SK-N-SH (cell line): ENCODE measurements around the gene COMMD10. TPM values are rescaled to one million over a fixed set of nuclear protein-coding genes. Genes with fewer than 3 reads are reported as not detected.

Source experiments
- CTCF ChIA-PET: fragments of 300-600, 350-600 bp; formaldehyde crosslinking; extraction: SDS; loops from one replicate; lab custom pipeline; 2021; lab: Yijun Ruan, JAX
- POLR2A ChIA-PET: fragments of 350-600 bp; sonication (Branson Sonifier 250); formaldehyde crosslinking; extraction: SDS; loops from one replicate; lab custom pipeline; 2020; ENCODE audit warnings: antibody characterized with exemption, inconsistent platforms; lab: Yijun Ruan, JAX
- DNase-seq: peaks from one replicate; pipeline ENCODE4 v3.0.0; 2012
- H2AFZ ChIP-seq: fragments of 200-600 bp; sonication (generic); 2 replicates; pipeline ENCODE4 v1.8.1; 2016; ENCODE audit warnings: antibody characterized with exemption, mild to moderate bottlenecking, low read depth
- H3F3A ChIP-seq: fragments of 200-600 bp; sonication (generic); replicated peaks from 2 replicates; pipeline ENCODE3; 2016; ENCODE audit warnings: antibody characterized with exemption, mild to moderate bottlenecking; ENCODE audit not compliant: insufficient read depth
- H3K27ac ChIP-seq, 2 experiments: fragments of 200-500 bp in 1 of 2; fragments of 200-600 bp in 1 of 2; sonication (Bioruptor generic) in 1 of 2; sonication (generic), shearing (Covaris generic) in 1 of 2; 2 replicates each; pipeline versions ENCODE4 v1.5.1 to v1.6.1; 2014 to 2016; ENCODE audit warnings: low read depth in 2 of 2, inconsistent platforms in 1 of 2, low read length in 1 of 2, mild to moderate bottlenecking in 1 of 2, mixed read lengths in 1 of 2
- H3K27me3 ChIP-seq: fragments of 200-600 bp; sonication (generic), shearing (Covaris generic); 2 replicates; pipeline ENCODE4 v1.6.1; 2016; ENCODE audit warnings: mixed run types; ENCODE audit not compliant: insufficient read depth
- H3K36me3 ChIP-seq, 2 experiments: fragments of 200-500 bp in 1 of 2; fragments of 200-600 bp in 1 of 2; sonication (Bioruptor generic) in 1 of 2; sonication (generic) in 1 of 2; replicated peaks in 1 of 2; 2 replicates each; pipeline versions ENCODE3 to v1.5.1; 2014 to 2016; ENCODE audit warnings: low read length in 1 of 2, mild to moderate bottlenecking in 1 of 2; ENCODE audit not compliant: insufficient read depth in 2 of 2, control insufficient read depth in 1 of 2
- H3K4me1 ChIP-seq, 2 experiments: fragments of 200-500 bp in 1 of 2; fragments of 200-600 bp in 1 of 2; sonication (Bioruptor generic) in 1 of 2; sonication (generic), shearing (Covaris generic) in 1 of 2; 2 replicates each; pipeline versions ENCODE4 v1.5.1 to v1.6.1; 2014 to 2016; ENCODE audit warnings: low read depth in 1 of 2, low read length in 1 of 2, mixed run types in 1 of 2; ENCODE audit not compliant: insufficient read depth in 2 of 2, control insufficient read depth in 1 of 2
- H3K4me2 ChIP-seq: fragments of 200-600 bp; sonication (generic), shearing (Covaris generic); 2 replicates; pipeline ENCODE4 v1.6.1; 2017; ENCODE audit warnings: mixed run types
- H3K4me3 ChIP-seq, 2 experiments: fragments of 200-500 bp in 1 of 2; fragments of 200-600 bp in 1 of 2; sonication (Bioruptor generic) in 1 of 2; sonication (generic), shearing (Covaris generic) in 1 of 2; 2 replicates each; pipeline versions ENCODE4 v1.5.1 to v1.8.1; 2014 to 2016; ENCODE audit warnings: low read depth in 2 of 2, inconsistent platforms in 1 of 2, low read length in 1 of 2, mild to moderate bottlenecking in 1 of 2, mixed read lengths in 1 of 2, moderate library complexity in 1 of 2
- H3K79me2 ChIP-seq: fragments of 200-600 bp; sonication (generic); 2 replicates; pipeline ENCODE4 v1.8.1; 2017; ENCODE audit warnings: mild to moderate bottlenecking; ENCODE audit not compliant: insufficient read depth
- H3K9ac ChIP-seq: fragments of 200-600 bp; sonication (generic); 2 replicates; pipeline ENCODE4 v1.6.1; 2017; ENCODE audit warnings: mixed run types
- H3K9me2 ChIP-seq: fragments of 200-600 bp; sonication (generic); 2 replicates; pipeline ENCODE4 v1.6.1; 2017; ENCODE audit warnings: mixed run types
- H3K9me3 ChIP-seq: fragments of 200-600 bp; sonication (generic); 2 replicates; pipeline ENCODE4 v1.6.1; 2017; ENCODE audit warnings: mixed run types, mild to moderate bottlenecking, moderate library complexity
- H4K20me1 ChIP-seq: fragments of 200-600 bp; sonication (generic); 2 replicates; pipeline ENCODE4 v1.6.1; 2017; ENCODE audit warnings: mild to moderate bottlenecking, mixed run types; ENCODE audit not compliant: insufficient read depth
- CHD2 ChIP-seq: fragments of 150-350 bp; IDR thresholded peaks from 2 replicates; pipeline ENCODE4 v1.6.1; 2018; ENCODE audit warnings: low read length; ENCODE audit not compliant: partially characterized antibody
- CTCF ChIP-seq: fragments of 200-600 bp; sonication (generic); IDR thresholded peaks from 2 replicates; pipeline ENCODE4 v1.6.1; 2017; ENCODE audit warnings: antibody characterized with exemption, mild to moderate bottlenecking, moderate library complexity
- FOSL2 ChIP-seq: IDR thresholded peaks from 2 replicates; pipeline ENCODE4 v1.4.0; 2012; ENCODE audit warnings: low read depth, mild to moderate bottlenecking, moderate library complexity, borderline replicate concordance
- FOXJ3 ChIP-seq: sonication (generic); formaldehyde crosslinking; IDR thresholded peaks from 2 replicates; pipeline ENCODE4 v1.5.1; 2020; ENCODE audit warnings: mild to moderate bottlenecking, missing genetic modification reagents
- FOXM1 ChIP-seq: IDR thresholded peaks from 2 replicates; pipeline ENCODE4 v1.4.0; 2012; ENCODE audit warnings: low read depth, mild to moderate bottlenecking
- GABPA ChIP-seq: IDR thresholded peaks from 2 replicates; pipeline ENCODE4 v1.4.0; 2012; ENCODE audit warnings: low read depth, mild to moderate bottlenecking
- GATA2 ChIP-seq: sonication (generic); formaldehyde crosslinking; IDR thresholded peaks from 2 replicates; pipeline ENCODE4 v1.5.0; 2020; ENCODE audit warnings: mild to moderate bottlenecking, missing genetic modification reagents
- IRF3 ChIP-seq: fragments of 150-350 bp; IDR thresholded peaks from 2 replicates; pipeline ENCODE4 v1.6.1; 2016; ENCODE audit warnings: mild to moderate bottlenecking, low read depth, low read length
- MEF2A ChIP-seq: IDR thresholded peaks from 2 replicates; pipeline ENCODE4 v1.4.0; 2012; ENCODE audit warnings: low read depth, borderline replicate concordance
- MXI1 ChIP-seq: IDR thresholded peaks from 2 replicates; pipeline ENCODE4 v1.6.1; 2012; ENCODE audit warnings: mild to moderate bottlenecking, low read depth, low read length, improper control_type of control experiment
- NRF1 ChIP-seq: IDR thresholded peaks from 2 replicates; pipeline ENCODE4 v1.6.1; 2012; ENCODE audit warnings: low read depth, mild to moderate bottlenecking, low read length
- RCOR1 ChIP-seq: fragments of 150-350 bp; IDR thresholded peaks from 2 replicates; pipeline ENCODE4 v1.6.1; 2017; ENCODE audit warnings: antibody characterized with exemption, low read length
- REST ChIP-seq: IDR thresholded peaks from 2 replicates; pipeline ENCODE4 v1.6.1; 2012; ENCODE audit warnings: mild to moderate bottlenecking, low read depth, low read length, moderate library complexity
- RXRA ChIP-seq: IDR thresholded peaks from 2 replicates; pipeline ENCODE4 v1.4.0; 2012; ENCODE audit warnings: low read depth, mild to moderate bottlenecking, borderline replicate concordance
- SIN3A ChIP-seq: IDR thresholded peaks from 2 replicates; pipeline ENCODE4 v1.6.1; 2012; ENCODE audit warnings: low read depth, mild to moderate bottlenecking, low read length, moderate library complexity, borderline replicate concordance
- SMC3 ChIP-seq: IDR thresholded peaks from 2 replicates; pipeline ENCODE4 v1.6.1; 2012; ENCODE audit warnings: low read depth, low read length, improper control_type of control experiment
- TAF1 ChIP-seq: IDR thresholded peaks from 2 replicates; pipeline ENCODE4 v1.6.1; 2012; ENCODE audit warnings: low read depth, mild to moderate bottlenecking, low read length, moderate library complexity, borderline replicate concordance
- USF1 ChIP-seq: IDR thresholded peaks from 2 replicates; pipeline ENCODE4 v1.4.0; 2012; ENCODE audit warnings: low read depth, borderline replicate concordance
- USF2 ChIP-seq: fragments of 150-350 bp; IDR thresholded peaks from 2 replicates; pipeline ENCODE4 v1.6.1; 2017; ENCODE audit warnings: antibody characterized with exemption, low read length, low read depth, borderline replicate concordance
- YY1 ChIP-seq: IDR thresholded peaks from 2 replicates; pipeline ENCODE4 v1.4.0; 2012; ENCODE audit warnings: low read depth, mild to moderate bottlenecking
- WGBS: methylation state at CpG from one replicate; pipeline ENCODE4 v1.1.6; 2017; ENCODE audit warnings: low lambda C conversion rate; 5-methylcytosine and 5-hydroxymethylcytosine counted together
- polyA plus RNA-seq, 3 experiments: library from polyadenylated mRNA; depleted of rRNA; stranded (reverse); fragments of >200 nt; gene quantifications; 2 replicates each; pipeline ENCODE4 v1.2.3, GENCODE V29; 2012

COMMD10 gene
- 9.4 and 13.6 TPM in 2 replicates for polyA plus RNA-seq (2012; rRNA removed)
- polyA plus RNA-seq (2012; cell fraction: cytosol; rRNA removed) = 18.8 and 21.4 TPM in 2 replicates
- 3.7 and 11.5 TPM in 2 replicates for polyA plus RNA-seq (2012; cell fraction: nucleus; rRNA removed)

GRCh38 chr5:116084871-116085715 lies at the start of gene COMMD10:
Gene COMMD10 (plus strand): TSS chr5:116085025.
- H3K9ac ChIP-seq = peak within 1 kb of the TSS; percentile 86
- H3K9me3 ChIP-seq = no peaks in the 10 kb centered on the region
- H3K36me3 ChIP-seq = peaks cover 0 to 14% of the 10 kb centered on the region in 2 experiments
- peak within 1 kb of the TSS; percentile 99 for H2AFZ ChIP-seq
- H3K27ac ChIP-seq = peak within 1 kb of the TSS; percentile 64 to 88
- peaks cover 41% of the 10 kb centered on the region for H3K79me2 ChIP-seq
- H3F3A ChIP-seq = no peaks in the 10 kb centered on the region
- H3K4me3 ChIP-seq = peak within 1 kb of the TSS; percentile 69 to 84
- peaks cover 0 to 12% of the 10 kb centered on the region in 2 experiments; a peak in 2 of 4 replicates for H3K4me1 ChIP-seq
- H4K20me1 ChIP-seq = no peaks in the 10 kb centered on the region
- peak within 1 kb of the TSS; percentile 81 for H3K4me2 ChIP-seq
- H3K27me3 ChIP-seq = no peaks in the 10 kb centered on the region
- under 1% methylated on average over 19 of the region's 65 CpGs for WGBS
- DNase-seq = peak; percentile 86
- no peaks in the 10 kb centered on the region for H3K9me2 ChIP-seq
- ChIA-PET CTCF (interaction anchor here (1.1 to 1.5 kb wide), 3 partner anchors 11 to 242 kb away, joined by 3 to 4 read pairs (median 3); no protein-coding TSS in a partner anchor), POLR2A (interaction anchor here (0.8 kb wide), 1 partner anchor 407 kb away, joined by 3 read pairs; no protein-coding TSS in a partner anchor)
- TF ChIP-seq GATA2 (CRISPR knock-in tag) = no peak
- peak; percentile 81 for TF ChIP-seq GABPA
- peak; percentile 21; the same call in 1 of the 2 replicates for TF ChIP-seq USF2
- no peak for TF ChIP-seq SMC3
- peak; percentile 92 for TF ChIP-seq YY1
- peak; percentile 79; the same call in 1 of the 2 replicates for TF ChIP-seq SIN3A
- no peak for TF ChIP-seq REST
- TF ChIP-seq FOXJ3 (CRISPR knock-in tag) = no peak
- TF ChIP-seq RXRA = no peak
- TF ChIP-seq FOSL2 = no peak
- TF ChIP-seq FOXM1 = no peak; the same call in 1 of the 2 replicates
- TF ChIP-seq MEF2A = no peak
- peak; percentile 49 for TF ChIP-seq CHD2
- TF ChIP-seq USF1 = peak; percentile 89
- TF ChIP-seq NRF1 = no peak
- TF ChIP-seq CTCF = no peak
- peak; percentile 56; the same call in 1 of the 2 replicates for TF ChIP-seq TAF1
- TF ChIP-seq IRF3 = no peak
- peak; percentile 90 for TF ChIP-seq MXI1
- TF ChIP-seq RCOR1 = no peak
